Activated CD8-positive, alpha-beta memory T cell treated with anti-CD3 and anti-CD28 coated beads, Interleukin-2, amount 50 U/mL, for 48 hours (primary cell): Measurements from ENCODE around the gene SPTLC2.
"Not testable (repeated sequence)": the region's sequence is repeated elsewhere in the genome, so short reads cannot be mapped to it uniquely, and the experiment has no call there.

Experiments used
- DNase-seq: peaks from one replicate; pipeline ENCODE4 v3.0.0-alpha.2; 2020

The SPTLC2 gene, protein sequence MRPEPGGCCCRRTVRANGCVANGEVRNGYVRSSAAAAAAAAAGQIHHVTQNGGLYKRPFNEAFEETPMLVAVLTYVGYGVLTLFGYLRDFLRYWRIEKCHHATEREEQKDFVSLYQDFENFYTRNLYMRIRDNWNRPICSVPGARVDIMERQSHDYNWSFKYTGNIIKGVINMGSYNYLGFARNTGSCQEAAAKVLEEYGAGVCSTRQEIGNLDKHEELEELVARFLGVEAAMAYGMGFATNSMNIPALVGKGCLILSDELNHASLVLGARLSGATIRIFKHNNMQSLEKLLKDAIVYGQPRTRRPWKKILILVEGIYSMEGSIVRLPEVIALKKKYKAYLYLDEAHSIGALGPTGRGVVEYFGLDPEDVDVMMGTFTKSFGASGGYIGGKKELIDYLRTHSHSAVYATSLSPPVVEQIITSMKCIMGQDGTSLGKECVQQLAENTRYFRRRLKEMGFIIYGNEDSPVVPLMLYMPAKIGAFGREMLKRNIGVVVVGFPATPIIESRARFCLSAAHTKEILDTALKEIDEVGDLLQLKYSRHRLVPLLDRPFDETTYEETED

GRCh38 chr14:77616454-77617229 is at the start of gene SPTLC2:
Gene SPTLC2 (minus strand): TSS chr14:77616637. CDS start chr14:77616579, 58 bp downstream.
- DNase-seq, result peak; percentile 94

DNA sequence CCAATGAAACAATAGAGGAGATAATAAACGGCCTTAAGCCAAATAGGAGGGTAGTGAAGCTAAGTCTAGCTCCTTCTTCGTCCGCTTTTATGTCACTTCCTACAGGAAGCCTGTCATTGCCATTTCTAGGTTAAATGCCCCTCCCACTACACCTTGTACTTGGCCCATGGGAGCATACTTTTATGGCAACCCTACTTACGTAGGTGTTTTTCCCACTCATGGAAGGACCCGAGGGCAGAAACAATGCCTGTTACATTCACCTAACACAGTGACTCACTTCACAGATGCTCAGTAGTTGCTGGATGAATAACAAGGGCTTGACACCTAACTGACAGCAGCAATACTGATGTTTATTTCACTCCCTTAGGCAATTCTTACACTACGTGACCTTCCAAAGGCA is 46.9 kb upstream of the SPTLC2 start:
- no peak for DNase-seq

GRCh38 chr14:77661562-77661961 is 45.1 kb upstream of the SPTLC2 start:
- DNase-seq, result not testable (repeated sequence)

- no peak for DNase-seq
Observed at GRCh38 chr14:77660754-77661153, 44.3 kb upstream of the SPTLC2 start.

GRCh38 chr14:77659831-77660230 is 43.4 kb upstream of the SPTLC2 start:
- DNase-seq, result no peak

- DNase-seq, result no peak
Observed at GRCh38 chr14:77657280-77657679, 40.8 kb upstream of the SPTLC2 start.

GRCh38 chr14:77654001-77654441 is 37.6 kb upstream of the SPTLC2 start:
- DNase-seq, result no peak

- no peak for DNase-seq
Observed at GRCh38 chr14:77649326-77649725, 32.9 kb upstream of the SPTLC2 start.

DNA sequence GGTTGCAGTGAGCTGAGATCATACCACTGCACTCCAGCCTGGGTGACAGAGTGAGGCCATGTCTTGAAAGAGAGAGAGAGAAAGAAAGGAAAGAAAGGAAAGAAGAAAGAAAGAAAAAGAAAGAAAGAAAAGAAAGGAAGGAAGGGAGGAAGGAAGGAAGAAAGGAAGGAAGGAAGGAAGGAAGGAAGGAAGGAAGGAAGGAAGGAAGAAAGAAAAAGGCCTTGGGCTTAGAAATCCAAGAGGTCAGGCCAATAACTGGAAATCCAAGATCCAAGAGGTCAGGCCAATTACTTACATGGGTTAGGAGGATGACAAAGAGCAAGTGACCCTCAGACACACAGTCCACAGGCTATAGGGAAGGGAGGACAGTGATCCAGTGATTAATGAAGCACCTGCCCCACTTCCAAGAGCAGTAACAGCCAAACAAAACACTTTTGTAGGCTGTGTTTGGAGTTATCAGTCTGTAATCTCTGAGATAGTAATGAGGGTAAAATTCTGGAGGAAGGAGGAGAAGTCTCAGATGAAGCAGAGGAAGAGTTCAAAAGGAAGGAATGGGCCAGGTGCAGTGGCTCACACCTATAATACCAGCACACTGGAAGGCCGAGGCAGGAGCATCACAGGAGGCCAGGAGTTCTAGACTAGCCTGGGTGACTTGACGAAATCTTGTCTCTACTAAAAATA is 32.2 kb upstream of the SPTLC2 start:
- no peak for DNase-seq

- no peak for DNase-seq
Observed at GRCh38 chr14:77647853-77648252, 31.4 kb upstream of the SPTLC2 start.

- no peak for DNase-seq
Observed at GRCh38 chr14:77646907-77647306, 30.5 kb upstream of the SPTLC2 start.

- DNase-seq, result no peak
Observed at GRCh38 chr14:77645520-77646230, 29.2 kb upstream of the SPTLC2 start.

DNA sequence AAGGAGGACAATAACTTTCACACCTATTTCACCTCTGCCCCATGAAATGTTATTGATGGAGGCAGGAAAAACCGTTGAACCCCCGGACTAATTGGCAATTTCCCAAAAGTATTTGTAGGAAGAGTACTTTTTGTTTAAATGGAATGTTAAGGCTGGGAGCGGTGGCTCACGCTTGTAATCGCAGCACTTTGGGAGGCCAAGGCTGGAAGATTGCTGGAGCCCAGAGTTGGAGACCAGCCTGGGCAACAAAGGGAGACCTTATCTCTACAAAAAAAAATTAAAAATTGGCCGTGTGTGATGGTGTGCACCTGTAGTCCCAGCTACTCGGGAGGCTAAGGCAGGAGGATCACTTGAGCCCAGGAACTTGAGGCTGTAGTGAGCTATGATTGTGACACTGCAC is 26.0 kb upstream of the SPTLC2 start:
- no peak for DNase-seq

DNA sequence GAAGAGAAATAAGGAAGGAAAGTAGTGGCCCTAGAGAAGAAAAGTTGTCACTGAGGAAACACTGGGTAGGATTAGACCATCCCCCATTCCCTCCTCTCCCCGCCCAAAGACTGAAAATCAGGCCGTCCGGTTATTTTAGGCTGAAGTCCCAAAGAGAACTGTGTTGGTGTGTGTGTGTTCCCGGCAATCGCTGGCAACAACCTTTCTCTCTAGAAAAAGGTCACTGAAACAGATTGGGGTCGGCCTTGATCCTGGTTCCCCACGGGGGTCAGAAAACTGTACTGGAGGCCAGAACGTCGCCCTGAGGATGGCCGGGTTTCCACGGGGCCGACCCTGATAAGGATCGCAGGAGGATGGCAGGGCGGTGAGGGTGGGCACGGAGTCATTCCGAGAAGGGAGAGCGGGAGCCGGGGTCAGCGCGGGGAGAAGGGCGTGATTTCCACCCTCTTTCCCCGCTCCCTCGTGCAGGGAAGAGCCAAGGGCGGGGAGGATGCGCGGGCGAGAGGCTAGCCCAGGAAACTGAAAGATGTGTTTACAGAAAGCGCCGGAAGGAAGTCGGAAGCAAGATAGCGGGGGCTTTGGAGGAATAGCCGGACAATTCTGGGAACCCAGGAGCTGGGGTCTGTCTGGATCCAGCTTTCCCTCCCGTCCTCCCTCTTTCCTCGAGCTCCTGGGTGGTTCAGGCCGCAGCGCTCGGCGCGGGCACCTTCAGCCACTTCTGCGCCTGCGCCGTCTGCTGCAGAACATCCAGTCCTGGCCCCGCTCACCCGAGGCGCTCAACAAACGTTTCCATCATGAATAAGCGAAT is 25.3 kb upstream of the SPTLC2 start:
- peak; percentile 86 for DNase-seq

- no peak for DNase-seq
Observed at GRCh38 chr14:77640756-77641533, 24.5 kb upstream of the SPTLC2 start.

GRCh38 chr14:77638771-77639171 is 22.3 kb upstream of the SPTLC2 start:
- DNase-seq, result no peak

GRCh38 chr14:77635869-77636268 is 19.4 kb upstream of the SPTLC2 start:
- DNase-seq, result not testable (repeated sequence)

- DNase-seq, result not testable (repeated sequence)
Observed at GRCh38 chr14:77635466-77635865, 19.0 kb upstream of the SPTLC2 start.

GRCh38 chr14:77630111-77630510 is 13.7 kb upstream of the SPTLC2 start:
- DNase-seq, result no peak

DNA sequence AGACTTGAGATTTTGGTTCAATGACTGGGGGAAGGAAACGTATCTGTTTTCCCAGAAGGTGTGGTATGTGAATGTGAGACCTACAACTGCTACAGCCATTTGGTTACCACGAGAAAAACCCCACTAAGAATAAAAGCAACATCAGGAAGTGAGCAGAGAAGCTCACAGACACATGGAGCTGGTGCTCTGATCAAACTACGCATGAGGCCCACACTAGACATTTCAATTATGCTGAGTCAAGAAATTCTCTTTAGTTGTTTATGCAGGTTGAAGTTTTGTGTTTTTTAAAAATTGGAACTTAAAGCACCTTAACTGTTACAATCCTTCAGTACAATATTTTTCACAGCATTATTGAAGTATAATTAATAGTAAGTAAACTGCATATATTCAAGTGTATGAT is 8.9 kb upstream of the SPTLC2 start:
- no peak for DNase-seq

GRCh38 chr14:77623201-77623600 is 6.8 kb upstream of the SPTLC2 start:
- no peak for DNase-seq
